Neural progenitor cell (in vitro differentiated cells): ENCODE data around the gene EPN2.

Experiments used
- CTCF ChIP-seq: fragments of 200-600 bp; sonication (generic); IDR thresholded peaks from 2 replicates; pipeline ENCODE4 v1.5.1; 2017; ENCODE audit warnings: antibody characterized with exemption, mild to moderate bottlenecking
- EZH2 ChIP-seq: fragments of 200-600 bp; sonication (generic); IDR thresholded peaks from 2 replicates; pipeline ENCODE4 v1.6.1; 2017; ENCODE audit warnings: antibody characterized with exemption, mild to moderate bottlenecking, moderate library complexity
- EZH2phosphoT487 ChIP-seq: fragments of 200-600 bp; sonication (generic); IDR thresholded peaks from 2 replicates; pipeline ENCODE4 v1.6.1; 2017; ENCODE audit warnings: antibody characterized with exemption

GRCh38 chr17:19380481-19381301, 143.5 kb downstream of the EPN2 start:
- TF ChIP-seq CTCF (no peak), EZH2phosphoT487 (no peak), EZH2 (no peak)
